H9 (cell line): ENCODE results near the gene EXOSC10. TPM values are rescaled to one million over a fixed set of nuclear protein-coding genes. Genes with fewer than 3 reads are reported as not detected.

ENCODE experiments used
- DNase-seq: peaks from one replicate; pipeline ENCODE4 v3.0.0-alpha.2; 2017
- H2AFZ ChIP-seq: one replicate; pipeline ENCODE4 v1.6.1; 2013; ENCODE audit warnings: mild to moderate bottlenecking, low read length, control low read depth, moderate library complexity
- H2AK5ac ChIP-seq: 2 replicates; pipeline ENCODE4 v1.6.1; 2013; ENCODE audit warnings: low read length, control low read depth, mixed read lengths; ENCODE audit not compliant: insufficient read length
- H2BK120ac ChIP-seq: one replicate; pipeline ENCODE4 v1.6.1; 2013; ENCODE audit warnings: low read depth, mild to moderate bottlenecking, low read length, control low read depth, inconsistent platforms; ENCODE audit not compliant: poor library complexity, severe bottlenecking
- H2BK12ac ChIP-seq: 2 replicates; pipeline ENCODE4 v1.6.1; 2013; ENCODE audit warnings: low read length, control low read depth, mixed read lengths, low read depth; ENCODE audit not compliant: insufficient read length
- H2BK15ac ChIP-seq: 2 replicates; pipeline ENCODE4 v1.6.1; 2013; ENCODE audit warnings: low read depth, low read length, control low read depth
- H2BK20ac ChIP-seq: one replicate; pipeline ENCODE4 v1.6.1; 2013; ENCODE audit warnings: low read depth, mild to moderate bottlenecking, low read length, control low read depth, inconsistent platforms; ENCODE audit not compliant: poor library complexity, severe bottlenecking
- H2BK5ac ChIP-seq: 2 replicates; pipeline ENCODE4 v1.6.1; 2013; ENCODE audit warnings: low read length, control low read depth, mixed read lengths; ENCODE audit not compliant: insufficient read length
- H3K14ac ChIP-seq: 2 replicates; pipeline ENCODE4 v1.6.1; 2013; ENCODE audit warnings: low read length, control low read depth; ENCODE audit not compliant: insufficient read depth
- H3K18ac ChIP-seq: 2 replicates; pipeline ENCODE4 v1.6.1; 2013; ENCODE audit warnings: low read depth, mild to moderate bottlenecking, mixed read lengths, low read length, control low read depth; ENCODE audit not compliant: insufficient read length
- H3K23ac ChIP-seq: 2 replicates; pipeline ENCODE4 v1.6.1; 2013; ENCODE audit warnings: low read length, control low read depth, mixed read lengths, low read depth; ENCODE audit not compliant: insufficient read length
- H3K23me2 ChIP-seq: 2 replicates; pipeline ENCODE4 v1.6.1; 2013; ENCODE audit warnings: low read depth, mild to moderate bottlenecking, mixed read lengths, low read length, control low read depth; ENCODE audit not compliant: insufficient read length, poor library complexity, severe bottlenecking
- H3K27ac ChIP-seq: 2 replicates; pipeline ENCODE4 v1.5.1; 2013; ENCODE audit warnings: low read length, control low read depth, mixed read lengths, low read depth; ENCODE audit not compliant: insufficient read length
- H3K27me3 ChIP-seq: 2 replicates; pipeline ENCODE4 v1.6.1; 2013; ENCODE audit warnings: low read length, control low read depth, inconsistent platforms; ENCODE audit not compliant: insufficient read depth
- H3K4ac ChIP-seq: 2 replicates; pipeline ENCODE4 v1.6.1; 2013; ENCODE audit warnings: low read depth, mild to moderate bottlenecking, control low read depth, inconsistent platforms, low read length, moderate library complexity
- H3K4me1 ChIP-seq: 2 replicates; pipeline ENCODE4 v1.6.1; 2013; ENCODE audit warnings: low read length, control low read depth, inconsistent platforms; ENCODE audit not compliant: insufficient read depth
- H3K4me2 ChIP-seq: 2 replicates; pipeline ENCODE4 v1.6.1; 2013; ENCODE audit warnings: low read length, control low read depth, mixed read lengths; ENCODE audit not compliant: insufficient read length, insufficient read depth
- H3K56ac ChIP-seq: 2 replicates; pipeline ENCODE4 v1.6.1; 2013; ENCODE audit warnings: low read depth, mild to moderate bottlenecking, mixed read lengths, low read length, control low read depth; ENCODE audit not compliant: insufficient read length
- H3K79me1 ChIP-seq: 2 replicates; pipeline ENCODE4 v1.6.1; 2013; ENCODE audit warnings: low read depth, mild to moderate bottlenecking, moderate library complexity, low read length, control low read depth, inconsistent platforms; ENCODE audit not compliant: insufficient read depth, poor library complexity, severe bottlenecking
- H3K79me2 ChIP-seq: 2 replicates; pipeline ENCODE4 v1.6.1; 2013; ENCODE audit warnings: low read length, control low read depth, inconsistent platforms; ENCODE audit not compliant: insufficient read depth
- H3K9ac ChIP-seq: 2 replicates; pipeline ENCODE4 v1.6.1; 2013; ENCODE audit warnings: low read length, control low read depth, mixed read lengths; ENCODE audit not compliant: insufficient read length; ENCODE audit errors: extremely low read depth
- H3K9me3 ChIP-seq: one replicate; pipeline ENCODE4 v1.6.1; 2013; ENCODE audit warnings: low read depth, low read length, inconsistent platforms; ENCODE audit not compliant: control insufficient read depth
- H3T11ph ChIP-seq: one replicate; pipeline ENCODE4 v1.6.1; 2013; ENCODE audit warnings: mild to moderate bottlenecking, low read length, control low read depth, inconsistent platforms
- H4K20me1 ChIP-seq: one replicate; pipeline ENCODE4 v1.6.1; 2013; ENCODE audit not compliant: control insufficient read depth, insufficient read length, insufficient read depth
- H4K5ac ChIP-seq: 2 replicates; pipeline ENCODE4 v1.6.1; 2013; ENCODE audit warnings: low read depth, mild to moderate bottlenecking, mixed read lengths, low read length, control low read depth; ENCODE audit not compliant: insufficient read length
- H4K8ac ChIP-seq: replicated peaks from 2 replicates; pipeline ENCODE4 v1.6.1; 2013; ENCODE audit warnings: low read length, control low read depth, mixed read lengths, low read depth; ENCODE audit not compliant: insufficient read length
- H4K91ac ChIP-seq: 2 replicates; pipeline ENCODE4 v1.6.1; 2013; ENCODE audit warnings: low read depth, mild to moderate bottlenecking, moderate library complexity, mixed read lengths, low read length, control low read depth; ENCODE audit not compliant: insufficient read length
- H3K27ac Mint-ChIP-seq, 3 experiments: 2 replicates in 2 of 3; 3 replicates in 1 of 3; pipeline ENCODE4 v1.8.0; 2020 to 2021; ENCODE audit warnings: mixed read lengths in 3 of 3, mild to moderate bottlenecking in 1 of 3, moderate library complexity in 1 of 3
- H3K27me3 Mint-ChIP-seq: 2 replicates; pipeline ENCODE4 v1.8.0; 2021; ENCODE audit warnings: low read depth, mild to moderate bottlenecking, moderate library complexity, mixed read lengths
- H3K36me3 Mint-ChIP-seq, 3 experiments: 2 replicates in 2 of 3; 3 replicates in 1 of 3; pipeline ENCODE4 v1.8.0; 2020 to 2021; ENCODE audit warnings: low read depth in 3 of 3, mixed read lengths in 3 of 3; ENCODE audit not compliant: insufficient read depth in 1 of 3
- H3K4me1 Mint-ChIP-seq, 2 experiments: 2 replicates each; pipeline ENCODE4 v1.8.0; 2020; ENCODE audit warnings: mixed read lengths in 2 of 2
- H3K4me3 Mint-ChIP-seq, 2 experiments: 2 replicates in 1 of 2; 3 replicates in 1 of 2; pipeline ENCODE4 v1.8.0; 2020 to 2021; ENCODE audit warnings: mild to moderate bottlenecking in 2 of 2, mixed read lengths in 2 of 2, moderate library complexity in 1 of 2
- H3K9me3 Mint-ChIP-seq, 2 experiments: 2 replicates in 1 of 2; 3 replicates in 1 of 2; pipeline ENCODE4 v1.8.0; 2020; ENCODE audit warnings: mild to moderate bottlenecking in 2 of 2, mixed read lengths in 2 of 2, moderate library complexity in 1 of 2
- WGBS: extraction: QIAGEN DNeasy Blood & Tissue Kit; methylation state at CpG from one replicate; pipeline ENCODE4 v1.1.7; 2013; ENCODE audit warnings: missing lambda C conversion rate, low lambda C conversion rate, mixed read lengths; ENCODE audit not compliant: insufficient read length; ENCODE audit errors: extremely low coverage; 5-methylcytosine and 5-hydroxymethylcytosine counted together
- total RNA-seq: library from RNA; stranded (reverse); gene quantifications from 2 replicates; pipeline ENCODE4 v1.2.1, GENCODE V29; 2021
- TF ChIP-seq, protein P1 (sequence below): fragments of 200-600 bp; sonication (generic); conservative IDR thresholded peaks from 3 replicates; pipeline ENCODE4 v1.8.0; 2021; ENCODE audit warnings: antibody characterized with exemption, mild to moderate bottlenecking

Gene EXOSC10
- total RNA-seq, 1 experiment from 2014 or later, result 83.4 TPM

DNA sequence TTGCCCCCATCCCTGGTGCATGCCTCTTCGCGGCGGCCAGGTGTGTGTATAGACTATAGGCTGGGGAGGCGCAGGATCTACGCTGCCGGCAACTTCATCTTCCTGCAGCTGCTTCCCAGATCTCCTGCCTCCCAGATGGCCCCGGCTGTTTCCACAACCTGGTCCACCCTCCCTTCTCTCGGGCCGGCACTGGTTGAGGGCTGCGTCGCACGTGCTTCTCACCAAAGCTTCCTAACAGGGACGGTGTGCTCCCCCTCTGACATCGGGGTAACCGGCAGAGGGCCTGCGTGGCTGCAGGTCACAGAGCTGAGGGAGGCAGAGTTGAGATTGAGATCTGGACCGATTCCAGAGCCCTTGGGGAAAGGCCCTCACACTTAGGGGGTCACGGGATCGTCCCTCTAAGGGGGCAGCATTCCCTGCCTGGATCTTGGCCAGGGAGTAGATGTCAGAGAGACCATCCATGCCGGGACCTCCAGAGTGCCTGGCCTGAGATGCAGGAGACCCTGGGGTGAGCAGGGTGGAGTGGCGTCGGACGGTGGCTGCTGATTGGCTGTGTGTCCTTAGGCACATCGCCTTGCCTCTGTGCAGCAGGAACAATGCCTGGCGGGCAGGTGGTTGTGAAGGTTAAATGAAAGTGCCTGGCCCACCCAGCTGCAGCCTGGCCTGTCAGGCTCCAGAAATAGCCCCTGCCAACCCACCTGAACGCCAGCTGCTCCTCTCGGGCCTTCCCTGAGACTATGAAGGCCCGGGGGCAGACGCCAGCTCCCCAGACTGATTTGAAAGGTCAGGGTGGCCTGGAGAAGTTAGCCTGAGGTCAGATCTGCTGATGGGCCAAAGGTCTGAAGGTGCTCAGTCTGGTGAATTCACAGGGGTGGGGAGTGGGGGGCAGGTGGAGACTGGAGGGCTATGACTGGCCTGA, 46.6 kb downstream of the EXOSC10 start:
- TF ChIP-seq, protein P1, sequence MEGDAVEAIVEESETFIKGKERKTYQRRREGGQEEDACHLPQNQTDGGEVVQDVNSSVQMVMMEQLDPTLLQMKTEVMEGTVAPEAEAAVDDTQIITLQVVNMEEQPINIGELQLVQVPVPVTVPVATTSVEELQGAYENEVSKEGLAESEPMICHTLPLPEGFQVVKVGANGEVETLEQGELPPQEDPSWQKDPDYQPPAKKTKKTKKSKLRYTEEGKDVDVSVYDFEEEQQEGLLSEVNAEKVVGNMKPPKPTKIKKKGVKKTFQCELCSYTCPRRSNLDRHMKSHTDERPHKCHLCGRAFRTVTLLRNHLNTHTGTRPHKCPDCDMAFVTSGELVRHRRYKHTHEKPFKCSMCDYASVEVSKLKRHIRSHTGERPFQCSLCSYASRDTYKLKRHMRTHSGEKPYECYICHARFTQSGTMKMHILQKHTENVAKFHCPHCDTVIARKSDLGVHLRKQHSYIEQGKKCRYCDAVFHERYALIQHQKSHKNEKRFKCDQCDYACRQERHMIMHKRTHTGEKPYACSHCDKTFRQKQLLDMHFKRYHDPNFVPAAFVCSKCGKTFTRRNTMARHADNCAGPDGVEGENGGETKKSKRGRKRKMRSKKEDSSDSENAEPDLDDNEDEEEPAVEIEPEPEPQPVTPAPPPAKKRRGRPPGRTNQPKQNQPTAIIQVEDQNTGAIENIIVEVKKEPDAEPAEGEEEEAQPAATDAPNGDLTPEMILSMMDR, result no peak
- no peaks in the 10 kb centered on the region for H3K27me3 Mint-ChIP-seq
- peaks cover 17 to 37% (median 29%) of the 10 kb centered on the region in 3 experiments; a peak in 6 of 7 replicates for H3K36me3 Mint-ChIP-seq
- no peaks in the 10 kb centered on the region for H3K79me2 ChIP-seq
- H3K56ac ChIP-seq, result no peak overlapping the region
- no peak overlapping the region for H4K91ac ChIP-seq
- H3K23ac ChIP-seq, result no peak overlapping the region
- H3K4me1 ChIP-seq, result no peaks in the 10 kb centered on the region
- no peak for DNase-seq
- no CpG with 5 or more reads among the region's 29 CpGs for WGBS
- H2BK15ac ChIP-seq, result no peak overlapping the region
- H3K18ac ChIP-seq, result no peak overlapping the region
- no peaks in the 10 kb centered on the region for H3K9me3 ChIP-seq
- H3K27ac ChIP-seq, result no peak overlapping the region
- no peak overlapping the region for H2BK120ac ChIP-seq
- H3K27ac Mint-ChIP-seq, result peak overlapping the region in 2 of 3 experiments; percentile 12 to 44; a peak in 1 of 7 replicates
- no peaks in the 10 kb centered on the region; the same call in 1 of the 2 replicates for H3K27me3 ChIP-seq
- no peaks in the 10 kb centered on the region for H4K20me1 ChIP-seq
- no peak overlapping the region for H2BK5ac ChIP-seq
- no peak overlapping the region for H2AFZ ChIP-seq
- H3K9me3 Mint-ChIP-seq, result no peaks in the 10 kb centered on the region
- H2BK12ac ChIP-seq, result no peak overlapping the region
- no peak overlapping the region for H4K5ac ChIP-seq
- H3K4me1 Mint-ChIP-seq, result peaks cover 13 to 17% of the 10 kb centered on the region in 2 experiments
- H3K79me1 ChIP-seq, result no peaks in the 10 kb centered on the region
- no peak overlapping the region for H2BK20ac ChIP-seq
- no peak overlapping the region for H3K9ac ChIP-seq
- H3T11ph ChIP-seq, result no peak overlapping the region
- no peak overlapping the region for H3K14ac ChIP-seq
- H4K8ac ChIP-seq, result no peak overlapping the region
- H3K4me3 Mint-ChIP-seq, result no peak overlapping the region; a peak in 1 of 5 replicates
- no peaks in the 10 kb centered on the region for H3K23me2 ChIP-seq
- no peak overlapping the region for H3K4ac ChIP-seq
- no peak overlapping the region for H2AK5ac ChIP-seq
- no peak overlapping the region for H3K4me2 ChIP-seq
